Neural progenitor cell (in vitro differentiated cells): ENCODE measurements around the gene CDK4.

Experiments
- CTCF ChIP-seq: fragments of 200-600 bp; sonication (generic); IDR thresholded peaks from 2 replicates; pipeline ENCODE4 v1.5.1; 2017; ENCODE audit warnings: antibody characterized with exemption, mild to moderate bottlenecking
- EZH2 ChIP-seq: fragments of 200-600 bp; sonication (generic); IDR thresholded peaks from 2 replicates; pipeline ENCODE4 v1.6.1; 2017; ENCODE audit warnings: antibody characterized with exemption, mild to moderate bottlenecking, moderate library complexity
- EZH2phosphoT487 ChIP-seq: fragments of 200-600 bp; sonication (generic); IDR thresholded peaks from 2 replicates; pipeline ENCODE4 v1.6.1; 2017; ENCODE audit warnings: antibody characterized with exemption

GRCh38 chr12:57739387-57739786, 12.7 kb downstream of the CDK4 start:
- TF ChIP-seq EZH2phosphoT487: no peak
- TF ChIP-seq CTCF: no peak
- TF ChIP-seq EZH2: no peak
